G401.6 (cell line): Measurements from ENCODE around the gene LRRC40.

Source experiments
- FAIRE-seq: peaks from 2 replicates; lab custom pipeline; 2012; peaks lifted over from hg19 to GRCh38; lab: Jason Lieb, UNC

LRRC40 gene

GRCh38 chr1:70115315-70115714, 90.1 kb downstream of the LRRC40 start:
- no peak for FAIRE-seq

- FAIRE-seq, result peak; percentile 11
These were observed 92.5 kb downstream of the LRRC40 start for GRCh38 chr1:70112838-70113237.

- FAIRE-seq, result no peak
These were observed 96.1 kb downstream of the LRRC40 start for GRCh38 chr1:70109241-70109640.

GRCh38 chr1:70103770-70104169, 101.6 kb downstream of the LRRC40 start:
- FAIRE-seq, result no peak

- no peak for FAIRE-seq
These were observed 103.6 kb downstream of the LRRC40 start for GRCh38 chr1:70101774-70102173.

- no peak for FAIRE-seq
These were observed 104.1 kb downstream of the LRRC40 start for GRCh38 chr1:70101231-70101630.
